GM21786 (cell line): Measurements from ENCODE around the gene BOLA3.
"Not testable (repeated sequence)": the region's sequence is repeated elsewhere in the genome, so short reads cannot be mapped to it uniquely, and the experiment has no call there.

Experiments
- ATAC-seq: cut with Tn5 transposase; IDR thresholded peaks from one replicate; pipeline ENCODE4 v1.9.1; 2021; ENCODE audit not compliant: unreplicated experiment

The BOLA3 gene

DNA sequence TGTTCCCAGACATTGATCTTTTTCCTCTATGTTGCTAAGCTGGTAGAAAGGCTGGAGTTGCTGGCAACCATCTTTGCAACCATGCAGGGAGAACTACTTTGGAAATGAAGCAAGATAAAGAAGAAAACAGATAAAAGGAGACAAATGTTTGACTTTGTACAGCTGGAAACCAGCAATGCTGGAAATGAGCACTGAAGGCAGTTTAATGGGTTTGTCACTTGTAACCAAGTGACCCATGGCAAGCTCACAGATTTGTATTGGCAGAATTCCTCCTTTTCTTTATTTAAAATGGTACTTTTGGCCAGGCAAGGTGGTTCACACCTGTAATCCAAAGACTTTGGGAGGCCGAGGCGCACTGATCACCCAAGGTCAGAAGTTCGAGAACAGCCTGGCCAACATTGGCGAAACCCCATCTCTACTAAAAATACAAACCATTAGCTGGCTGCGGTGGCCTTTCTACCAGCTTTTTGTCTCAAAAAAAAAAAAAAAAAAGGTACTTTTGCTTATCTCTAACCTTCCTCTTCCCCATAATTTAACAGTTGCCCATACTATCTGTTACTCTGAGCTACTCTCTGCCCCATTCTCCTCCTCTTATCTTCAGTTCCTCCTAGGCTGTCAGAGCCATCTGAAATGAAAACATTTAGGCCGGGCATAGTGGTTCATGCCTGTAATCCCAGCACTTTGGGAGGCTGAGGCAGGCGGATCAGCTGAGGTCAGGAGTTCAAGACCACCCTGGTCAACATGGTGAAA is 2.0 kb upstream of the BOLA3 start:
- no peak for ATAC-seq

DNA sequence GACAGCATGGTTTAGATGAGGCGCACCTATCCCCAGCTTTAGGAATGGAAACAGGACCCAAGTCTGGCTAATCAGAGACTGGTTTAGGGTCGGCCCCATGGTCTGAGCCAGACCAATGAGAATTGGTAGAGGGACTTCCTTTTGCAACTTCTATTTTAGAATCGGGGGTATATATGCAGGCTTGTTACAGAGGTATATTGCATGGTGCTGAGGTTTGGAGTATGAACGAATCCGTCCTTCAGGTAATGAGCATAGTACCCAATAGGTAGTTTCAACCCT is 1.5 kb upstream of the BOLA3 start:
- ATAC-seq, result no peak

- no peak for ATAC-seq
Measured at GRCh38 chr2:74148457-74149246, 940 bp upstream of the BOLA3 start.

DNA sequence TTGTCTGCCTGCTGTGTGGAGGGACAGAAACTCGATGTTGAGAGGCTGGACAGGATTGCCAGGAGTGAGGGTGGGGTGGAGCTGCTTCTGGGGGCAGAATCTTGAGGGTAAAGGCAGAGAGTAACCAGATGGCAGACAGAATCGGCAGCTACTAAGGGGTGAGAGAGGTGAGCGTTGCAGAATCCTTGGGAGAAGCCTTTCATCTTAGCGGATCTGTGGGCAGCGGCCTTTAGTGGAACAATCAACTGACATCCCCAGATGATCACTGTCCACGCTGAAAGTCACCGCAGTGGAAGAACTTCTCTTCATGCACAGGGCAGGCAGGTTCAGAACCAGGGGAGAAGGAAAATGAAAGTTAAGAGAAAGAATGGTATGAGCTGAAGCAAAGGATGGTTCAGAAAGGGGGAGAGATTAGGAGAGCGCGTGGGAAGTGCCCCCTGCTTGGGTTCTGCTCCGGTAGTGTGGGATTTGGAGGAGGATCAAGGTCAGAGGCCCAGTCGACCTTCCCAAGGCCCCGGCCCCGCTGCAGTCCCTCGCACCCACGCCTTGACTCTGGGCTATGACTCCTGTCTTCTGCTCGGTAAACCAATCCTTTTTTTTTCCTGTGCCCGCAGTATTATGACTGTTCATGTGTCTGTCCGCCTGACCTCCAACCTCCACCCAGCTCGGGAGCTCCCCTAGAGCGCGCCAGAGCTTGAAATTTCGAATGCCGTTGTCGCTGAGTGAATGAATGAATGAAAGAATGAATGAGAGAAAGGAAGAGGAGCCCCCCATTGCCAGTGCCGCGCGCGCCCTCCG is 584 bp downstream of the BOLA3 start:
- ATAC-seq, result peak; percentile 28

DNA sequence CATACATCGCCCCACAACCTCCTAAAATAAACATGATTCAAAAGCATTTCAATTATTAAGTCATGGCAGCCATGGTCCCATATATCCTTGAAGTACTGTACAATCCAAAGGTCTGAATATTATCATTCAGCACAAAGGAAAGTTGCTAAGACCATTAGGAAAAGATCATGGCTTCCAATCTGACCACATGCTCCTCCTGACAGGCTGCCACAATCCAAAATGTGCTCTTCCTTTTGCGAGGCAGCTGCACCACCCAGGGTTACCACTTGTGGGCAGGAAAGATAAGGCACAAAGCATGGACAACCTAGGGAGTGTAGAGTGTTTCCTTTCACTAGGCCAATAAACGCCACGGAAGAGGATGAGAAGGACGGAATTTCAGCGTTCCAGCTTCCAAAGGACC is 5.4 kb downstream of the BOLA3 start:
- no peak for ATAC-seq

GRCh38 chr2:74138600-74139323 is 8.9 kb downstream of the BOLA3 start:
- ATAC-seq, result no peak

DNA sequence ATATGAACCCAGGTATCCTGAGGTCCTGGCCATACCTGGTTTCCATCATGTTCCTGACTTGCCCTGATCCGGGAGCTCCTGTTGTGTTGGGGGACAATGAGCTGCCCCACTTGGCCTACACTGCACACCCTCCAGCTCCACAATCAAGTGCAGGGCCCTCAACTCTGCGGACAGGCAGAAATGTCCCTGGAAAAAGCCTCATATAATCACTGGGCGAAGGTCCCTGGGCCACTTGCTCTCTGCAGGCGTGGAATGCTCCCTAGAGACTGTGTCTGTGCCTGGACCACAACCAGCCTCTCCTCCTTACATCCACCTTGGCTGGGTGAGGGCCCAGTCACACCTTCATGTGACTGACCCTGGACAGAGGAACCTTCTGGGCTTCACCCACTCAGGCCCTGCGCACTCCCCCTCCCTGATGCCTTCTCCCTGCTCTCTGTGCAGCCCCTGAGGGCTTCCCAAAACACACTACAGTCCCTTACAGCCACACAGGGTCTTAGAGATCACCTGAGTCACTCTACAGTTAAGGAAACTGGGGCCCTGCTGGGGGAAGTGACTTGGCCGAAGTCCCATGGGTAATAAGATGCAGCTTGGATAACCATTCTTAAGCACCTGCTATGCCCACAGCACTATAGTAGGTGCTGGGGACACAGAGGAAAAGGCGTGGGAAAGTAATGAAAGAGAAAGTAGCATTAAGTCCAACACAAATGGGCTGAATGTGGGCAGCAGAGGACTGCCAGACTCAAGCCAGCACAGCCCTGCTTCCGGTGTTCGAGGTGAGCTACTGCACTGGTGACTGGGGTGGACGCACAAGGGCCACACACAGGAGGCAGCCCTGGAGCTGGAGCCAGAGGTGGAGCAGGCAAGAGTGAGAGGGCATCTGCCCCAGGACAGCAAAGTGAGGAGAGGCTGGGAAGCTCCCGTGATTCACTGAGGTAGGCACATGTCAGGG is 9.8 kb downstream of the BOLA3 start:
- no peak for ATAC-seq

- no peak for ATAC-seq
Measured at GRCh38 chr2:74131901-74132300, 15.8 kb downstream of the BOLA3 start.

GRCh38 chr2:74130211-74130995 is 17.3 kb downstream of the BOLA3 start:
- ATAC-seq, result no peak

- ATAC-seq, result no peak
Measured at GRCh38 chr2:74128206-74128605, 19.5 kb downstream of the BOLA3 start.

DNA sequence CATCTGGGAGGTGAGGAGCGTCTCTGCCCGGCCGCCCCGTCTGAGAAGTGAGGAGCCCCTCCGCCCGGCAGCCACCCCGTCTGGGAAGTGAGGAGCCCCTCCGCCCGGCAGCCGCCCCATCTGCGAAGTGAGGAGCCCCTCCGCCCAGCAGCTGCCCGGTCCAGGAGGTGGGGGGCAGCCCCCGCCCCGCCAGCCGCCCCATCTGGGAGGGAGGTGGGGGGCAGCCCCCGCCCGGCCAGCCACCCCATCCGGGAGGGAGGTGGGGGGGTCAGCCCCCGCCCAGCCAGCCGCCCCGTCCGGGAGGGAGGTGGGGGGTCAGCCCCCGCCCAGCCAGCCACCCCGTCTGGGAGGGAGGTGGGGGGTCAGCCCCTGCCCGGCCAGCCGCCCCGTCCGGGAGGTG is 23.8 kb downstream of the BOLA3 start:
- not testable (repeated sequence) for ATAC-seq

DNA sequence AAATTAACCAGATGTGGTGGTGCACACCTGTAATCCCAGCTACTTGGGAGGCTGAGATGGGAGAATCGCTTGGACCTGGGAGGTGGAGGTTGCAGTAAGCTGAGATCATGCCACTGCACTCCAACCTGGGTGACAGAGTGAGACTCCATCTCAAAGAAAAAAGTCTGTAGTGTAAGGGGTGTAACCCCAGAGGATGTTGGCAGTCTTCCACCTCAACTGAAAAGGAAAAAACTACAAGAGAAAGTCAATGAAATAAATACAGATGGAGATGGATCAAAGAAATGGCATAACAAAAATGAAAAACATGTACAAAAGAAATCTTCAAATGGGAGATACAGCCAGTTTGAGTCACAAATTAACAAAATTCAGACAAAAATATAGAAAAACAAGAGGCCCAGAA is 25.9 kb downstream of the BOLA3 start:
- ATAC-seq, result not testable (repeated sequence)

- peak; percentile 92 for ATAC-seq
Measured at GRCh38 chr2:74119912-74120825, 27.5 kb downstream of the BOLA3 start.

DNA sequence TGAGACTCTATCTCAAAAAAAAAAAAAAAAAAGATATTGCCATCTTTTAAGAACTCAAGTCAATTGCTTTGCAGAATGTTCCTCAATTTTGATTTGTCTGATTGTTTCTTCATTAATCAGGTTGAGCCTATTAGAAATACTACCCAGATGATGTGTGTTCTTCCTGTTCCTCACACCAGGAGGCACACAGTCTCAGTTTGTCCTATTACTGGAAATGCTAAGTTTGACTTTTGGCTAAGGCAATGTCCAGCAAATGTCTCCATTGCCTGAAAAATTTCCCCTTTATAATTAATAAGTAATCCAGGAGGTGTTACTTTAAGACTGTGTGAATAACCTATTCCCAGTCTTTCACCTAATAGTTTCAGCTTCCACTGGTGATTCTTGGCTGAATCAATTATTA is 28.4 kb downstream of the BOLA3 start:
- no peak for ATAC-seq

- ATAC-seq, result no peak
Measured at GRCh38 chr2:74111380-74111779, 36.3 kb downstream of the BOLA3 start.

- no peak for ATAC-seq
Measured at GRCh38 chr2:74110537-74110936, 37.2 kb downstream of the BOLA3 start.

- ATAC-seq, result no peak
Measured at GRCh38 chr2:74109551-74109950, 38.2 kb downstream of the BOLA3 start.

DNA sequence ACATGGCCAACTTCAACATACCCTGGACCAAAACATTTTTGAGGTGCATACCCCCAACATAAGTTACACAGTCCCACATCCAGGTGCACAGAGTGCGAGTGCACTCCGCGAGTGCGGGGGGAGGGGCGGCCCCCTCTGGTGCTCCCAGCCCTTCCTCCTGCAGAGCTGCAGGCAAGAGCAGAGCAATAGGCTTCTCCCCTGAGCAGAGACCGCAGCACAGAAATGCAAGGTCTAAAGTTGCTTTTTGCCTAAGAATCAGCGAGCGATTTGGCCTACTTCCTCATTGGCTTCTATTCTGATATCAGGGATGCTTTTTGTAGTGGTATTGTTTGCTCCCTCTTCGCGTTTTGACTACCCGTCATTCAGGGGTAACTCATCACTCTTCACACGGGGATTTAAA is 40.6 kb downstream of the BOLA3 start:
- ATAC-seq, result no peak
